22Rv1 (cell line): ENCODE results near the gene TRIM61.
"Not testable (repeated sequence)": the region's sequence is repeated elsewhere in the genome, so short reads cannot be mapped to it uniquely, and the experiment has no call there.

ENCODE experiments used
- H3K27ac ChIP-seq: fragments of 450-650 bp; 2 replicates; pipeline ENCODE4 v1.5.1; 2017
- CTCF ChIP-seq: fragments of 450-650 bp; IDR thresholded peaks from 2 replicates; pipeline ENCODE4 v1.5.1; 2017; ENCODE audit warnings: mild to moderate bottlenecking
- ZFX ChIP-seq: fragments of 450-650 bp; IDR thresholded peaks from 2 replicates; pipeline ENCODE4 v1.6.1; 2017; ENCODE audit warnings: antibody characterized with exemption, borderline replicate concordance

TRIM61 gene

GRCh38 chr4:164977243-164978164 is at the start of gene TRIM61:
TRIM61 (minus strand) TSS chr4:164977657; CDS start chr4:164970002, 7,655 bp downstream.
- H3K27ac ChIP-seq: no peak within 1 kb of the TSS
- TF ChIP-seq CTCF (no peak), ZFX (no peak)

- H3K27ac ChIP-seq: not testable (repeated sequence)
Observed at GRCh38 chr4:165025782-165026181, 48.3 kb upstream of the TRIM61 start.

GRCh38 chr4:165019995-165020394 is 42.5 kb upstream of the TRIM61 start:
- H3K27ac ChIP-seq: not testable (repeated sequence)

- no peak overlapping the region for H3K27ac ChIP-seq
- peak; percentile 34 for TF ChIP-seq CTCF
- no peak for TF ChIP-seq ZFX
Observed at GRCh38 chr4:165016971-165017370, 39.5 kb upstream of the TRIM61 start.

GRCh38 chr4:165013691-165014090 is 36.2 kb upstream of the TRIM61 start:
- no peak overlapping the region for H3K27ac ChIP-seq

GRCh38 chr4:165011403-165011802 is 33.9 kb upstream of the TRIM61 start:
- no peak for TF ChIP-seq ZFX
- TF ChIP-seq CTCF: no peak
- no peak overlapping the region for H3K27ac ChIP-seq

More at GRCh38 chr4:165013691-165014090, 36.2 kb upstream of the TRIM61 start:
- TF ChIP-seq CTCF (no peak), ZFX (no peak)

- no peak for TF ChIP-seq ZFX
- no peak for TF ChIP-seq CTCF
- no peak overlapping the region for H3K27ac ChIP-seq
Observed at GRCh38 chr4:165010991-165011390, 33.5 kb upstream of the TRIM61 start.

- H3K27ac ChIP-seq: no peak overlapping the region
- no peak for TF ChIP-seq ZFX
Observed at GRCh38 chr4:165010487-165010886, 33.0 kb upstream of the TRIM61 start.

GRCh38 chr4:165009493-165010227 is 32.2 kb upstream of the TRIM61 start:
- H3K27ac ChIP-seq: no peak overlapping the region
- TF ChIP-seq CTCF (no peak), ZFX (no peak)
